Measurements from ENCODE around the gene MNAT1.

The MNAT1 gene

GRCh38 chr14:60790850-60791249 lies 56.3 kb downstream of the MNAT1 start:
- TF ChIP-seq, protein P1, sequence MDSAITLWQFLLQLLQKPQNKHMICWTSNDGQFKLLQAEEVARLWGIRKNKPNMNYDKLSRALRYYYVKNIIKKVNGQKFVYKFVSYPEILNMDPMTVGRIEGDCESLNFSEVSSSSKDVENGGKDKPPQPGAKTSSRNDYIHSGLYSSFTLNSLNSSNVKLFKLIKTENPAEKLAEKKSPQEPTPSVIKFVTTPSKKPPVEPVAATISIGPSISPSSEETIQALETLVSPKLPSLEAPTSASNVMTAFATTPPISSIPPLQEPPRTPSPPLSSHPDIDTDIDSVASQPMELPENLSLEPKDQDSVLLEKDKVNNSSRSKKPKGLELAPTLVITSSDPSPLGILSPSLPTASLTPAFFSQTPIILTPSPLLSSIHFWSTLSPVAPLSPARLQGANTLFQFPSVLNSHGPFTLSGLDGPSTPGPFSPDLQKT (IDR thresholded peaks at IDR 0.05; ENCODE audit: borderline replicate concordance, low read depth, low read length): no peak
- TF ChIP-seq ZNF23 (tag by site-specific recombination; IDR thresholded peaks at IDR 0.05; ENCODE audit: borderline replicate concordance): no peak
- TF ChIP-seq ZBTB48 (tag by site-specific recombination; IDR thresholded peaks at IDR 0.05): no peak
- no peak for TF ChIP-seq TCF7L2 (IDR thresholded peaks at IDR 0.05; ENCODE audit: borderline replicate concordance, low read depth, low read length)
- TF ChIP-seq INSM2 (tag by site-specific recombination; IDR thresholded peaks at IDR 0.05): no peak
- TF ChIP-seq HOXA7 (CRISPR knock-in tag; IDR thresholded peaks at IDR 0.05; ENCODE audit: borderline replicate concordance): no peak
- TF ChIP-seq ZNF148 (tag by site-specific recombination; IDR thresholded peaks at IDR 0.05; ENCODE audit: borderline replicate concordance): no peak
- no peak for TF ChIP-seq ATF2 (tag by site-specific recombination; IDR thresholded peaks at IDR 0.05; ENCODE audit: low read depth)
- no peak for TF ChIP-seq ZNF558 (tag by site-specific recombination; IDR thresholded peaks at IDR 0.05)
- no peak for TF ChIP-seq SP3 (tag by site-specific recombination; IDR thresholded peaks at IDR 0.05)
- TF ChIP-seq ZNF571 (tag by site-specific recombination; IDR thresholded peaks at IDR 0.05): no peak
- TF ChIP-seq KLF8 (tag by site-specific recombination; IDR thresholded peaks at IDR 0.05): no peak
- TF ChIP-seq, protein P2, sequence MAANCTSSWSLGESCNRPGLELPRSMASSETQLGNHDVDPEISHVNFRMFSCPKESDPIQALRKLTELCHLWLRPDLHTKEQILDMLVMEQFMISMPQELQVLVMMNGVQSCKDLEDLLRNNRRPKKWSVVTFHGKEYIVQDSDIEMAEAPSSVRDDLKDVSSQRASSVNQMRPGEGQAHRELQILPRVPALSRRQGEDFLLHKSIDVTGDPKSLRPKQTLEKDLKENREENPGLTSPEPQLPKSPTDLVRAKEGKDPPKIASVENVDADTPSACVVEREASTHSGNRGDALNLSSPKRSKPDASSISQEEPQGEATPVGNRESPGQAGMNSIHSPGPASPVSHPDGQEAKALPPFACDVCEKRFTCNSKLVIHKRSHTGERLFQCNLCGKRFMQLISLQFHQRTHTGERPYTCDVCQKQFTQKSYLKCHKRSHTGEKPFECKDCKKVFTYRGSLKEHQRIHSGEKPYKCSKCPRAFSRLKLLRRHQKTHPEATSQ (tag by site-specific recombination; IDR thresholded peaks at IDR 0.05): no peak
- TF ChIP-seq ZNF184 (tag by site-specific recombination; IDR thresholded peaks at IDR 0.05): no peak
- POLR2A ChIA-PET: no interaction called here
- Histone ChIP-seq H3K36me3 (ENCODE audit: control insufficient read depth in 2 of 2, insufficient read depth in 1 of 2, low read length in 2 of 2) (peaks cover 0 to 7% of the 10 kb centered on the region in 2 experiments; a peak in 1 of 3 replicates), H3K27ac (ENCODE audit: extremely low read depth, low read depth, low read length) (no peak overlapping the region), H3K4me1 (ENCODE audit: control insufficient read depth, insufficient read depth, low read length) (no peaks in the 10 kb centered on the region), H3K9me3 (ENCODE audit: control insufficient read depth, insufficient read depth, low read depth, low read length) (no peaks in the 10 kb centered on the region), H3K4me3 (ENCODE audit: low read depth, low read length) (no peak overlapping the region)
- CTCF ChIA-PET: no interaction called here

- no peak overlapping the region for H3K27ac ChIP-seq (ENCODE audit: extremely low read depth, low read depth, low read length)
- H3K9me3 ChIP-seq (ENCODE audit: control insufficient read depth, insufficient read depth, low read depth, low read length): no peaks in the 10 kb centered on the region
- peaks cover 15 to 17% of the 10 kb centered on the region in 2 experiments; a peak in 2 of 3 replicates for H3K36me3 ChIP-seq (ENCODE audit: control insufficient read depth in 2 of 2, insufficient read depth in 1 of 2, low read length in 2 of 2)
- no peaks in the 10 kb centered on the region for H3K4me1 ChIP-seq (ENCODE audit: control insufficient read depth, insufficient read depth, low read length)
- POLR2A ChIA-PET: no interaction called here
- CTCF ChIA-PET: no interaction called here
- no peak overlapping the region for H3K4me3 ChIP-seq (ENCODE audit: low read depth, low read length)
- TF ChIP-seq ZNF239 (tag by site-specific recombination; IDR thresholded peaks at IDR 0.05) (no peak), ZNF18 (tag by site-specific recombination; IDR thresholded peaks at IDR 0.05) (no peak), PRDM1 (tag by site-specific recombination; IDR thresholded peaks at IDR 0.05) (no peak), ZNF76 (tag by site-specific recombination; IDR thresholded peaks at IDR 0.05; ENCODE audit: borderline replicate concordance, low read depth) (no peak), ZNF560 (tag by site-specific recombination; IDR thresholded peaks at IDR 0.05; ENCODE audit: borderline replicate concordance) (no peak), ZNF202 (tag by site-specific recombination; IDR thresholded peaks at IDR 0.05; ENCODE audit: borderline replicate concordance) (no peak), ZNF169 (tag by site-specific recombination; IDR thresholded peaks at IDR 0.05) (no peak), ZNF555 (tag by site-specific recombination; conservative IDR thresholded peaks at IDR 0.05) (no peak)
- TF ChIP-seq, protein P3, sequence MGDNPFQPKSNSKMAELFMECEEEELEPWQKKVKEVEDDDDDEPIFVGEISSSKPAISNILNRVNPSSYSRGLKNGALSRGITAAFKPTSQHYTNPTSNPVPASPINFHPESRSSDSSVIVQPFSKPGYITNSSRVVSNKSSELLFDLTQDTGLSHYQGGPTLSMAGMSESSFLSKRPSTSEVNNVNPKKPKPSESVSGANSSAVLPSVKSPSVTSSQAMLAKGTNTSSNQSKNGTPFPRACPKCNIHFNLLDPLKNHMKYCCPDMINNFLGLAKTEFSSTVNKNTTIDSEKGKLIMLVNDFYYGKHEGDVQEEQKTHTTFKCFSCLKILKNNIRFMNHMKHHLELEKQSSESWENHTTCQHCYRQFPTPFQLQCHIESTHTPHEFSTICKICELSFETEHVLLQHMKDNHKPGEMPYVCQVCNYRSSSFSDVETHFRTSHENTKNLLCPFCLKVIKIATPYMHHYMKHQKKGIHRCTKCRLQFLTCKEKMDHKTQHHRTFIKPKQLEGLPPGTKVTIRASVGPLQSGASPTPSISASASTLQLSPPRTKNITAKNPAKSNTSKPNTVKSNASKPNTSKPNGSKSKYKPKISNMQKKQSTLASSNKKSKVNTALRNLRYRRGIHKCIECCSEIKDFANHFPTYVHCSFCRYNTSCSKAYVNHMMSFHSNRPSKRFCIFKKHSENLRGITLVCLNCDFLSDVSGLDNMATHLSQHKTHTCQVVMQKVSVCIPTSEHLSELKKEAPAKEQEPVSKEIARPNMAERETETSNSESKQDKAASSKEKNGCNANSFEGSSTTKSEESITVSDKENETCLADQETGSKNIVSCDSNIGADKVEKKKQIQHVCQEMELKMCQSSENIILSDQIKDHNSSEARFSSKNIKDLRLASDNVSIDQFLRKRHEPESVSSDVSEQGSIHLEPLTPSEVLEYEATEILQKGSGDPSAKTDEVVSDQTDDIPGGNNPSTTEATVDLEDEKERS (tag by site-specific recombination; IDR thresholded peaks at IDR 0.05): no peak
Measured at GRCh38 chr14:60796434-60796833, 61.9 kb downstream of the MNAT1 start.

All from HEK293 (cell line).